BJ (cell line): ENCODE data around the gene AKAP11. TPM values are rescaled to one million over a fixed set of nuclear protein-coding genes. Genes with fewer than 3 reads are reported as not detected.

Experiments
- CTCF ChIA-PET: fragments of 350-600 bp; formaldehyde crosslinking; extraction: SDS; loops from one replicate; lab custom pipeline; 2021; ENCODE audit warnings: antibody characterized with exemption, inconsistent platforms; lab: Yijun Ruan, JAX
- POLR2A ChIA-PET: fragments of 300-600 bp; sonication (Branson Sonifier 250); formaldehyde crosslinking; extraction: SDS; loops from one replicate; lab custom pipeline; 2021; ENCODE audit warnings: antibody characterized with exemption; lab: Charles Lee
- DNase-seq: peaks from one replicate; pipeline ENCODE4 v3.0.0-alpha.2; 2011; ENCODE audit warnings: low read depth
- H3K27me3 ChIP-seq: 2 replicates; pipeline ENCODE4 v1.6.0; 2011; ENCODE audit warnings: low read length; ENCODE audit not compliant: control insufficient read depth, insufficient read depth
- H3K36me3 ChIP-seq: 2 replicates; pipeline ENCODE4 v1.5.1; 2011; ENCODE audit warnings: low read length; ENCODE audit not compliant: control insufficient read depth, insufficient read depth
- H3K4me3 ChIP-seq: 2 replicates; pipeline ENCODE4 v1.5.1; 2011; ENCODE audit warnings: low read depth, mild to moderate bottlenecking, control low read depth, low read length
- polyA plus RNA-seq: library from polyadenylated mRNA; depleted of rRNA; stranded (reverse); fragments of >200 nt; gene quantifications from 2 replicates; pipeline ENCODE4 v1.2.3, GENCODE V29; 2011
- TF ChIP-seq, protein P1 (sequence below): IDR thresholded peaks from 2 replicates; pipeline ENCODE4 v1.5.1; 2011; ENCODE audit warnings: low read depth, mild to moderate bottlenecking, control low read depth, inconsistent platforms, low read length, moderate library complexity; ENCODE audit not compliant: insufficient read depth

The AKAP11 gene
- polyA plus RNA-seq, 1 experiment: 9.3 TPM

DNA sequence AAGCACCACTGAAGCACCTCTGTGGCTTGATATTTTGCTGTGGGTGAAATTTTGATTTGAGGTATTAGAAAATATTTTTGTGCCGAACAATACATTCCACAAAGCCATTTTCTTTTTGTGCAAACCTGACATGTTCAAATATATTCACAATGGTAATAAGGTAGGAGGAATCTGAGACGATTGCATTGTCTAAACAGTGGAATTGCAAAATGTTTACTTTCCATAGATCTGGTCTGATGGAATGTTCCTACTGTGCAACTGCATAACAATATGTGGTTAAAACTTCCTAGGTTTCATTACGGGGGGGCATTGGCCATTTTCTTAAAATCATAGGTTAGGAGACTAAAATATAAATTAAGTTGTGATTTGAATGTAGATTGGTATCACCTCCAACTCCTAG lies 42.7 kb upstream of the AKAP11 start:
- H3K36me3 ChIP-seq: peaks cover 2% of the 10 kb centered on the region; the same call in 1 of the 2 replicates
- no peak overlapping the region for H3K4me3 ChIP-seq
- DNase-seq: no peak
- no peaks in the 10 kb centered on the region for H3K27me3 ChIP-seq
- CTCF ChIA-PET: no interaction called here
- POLR2A ChIA-PET: no interaction called here
- TF ChIP-seq, protein P1, sequence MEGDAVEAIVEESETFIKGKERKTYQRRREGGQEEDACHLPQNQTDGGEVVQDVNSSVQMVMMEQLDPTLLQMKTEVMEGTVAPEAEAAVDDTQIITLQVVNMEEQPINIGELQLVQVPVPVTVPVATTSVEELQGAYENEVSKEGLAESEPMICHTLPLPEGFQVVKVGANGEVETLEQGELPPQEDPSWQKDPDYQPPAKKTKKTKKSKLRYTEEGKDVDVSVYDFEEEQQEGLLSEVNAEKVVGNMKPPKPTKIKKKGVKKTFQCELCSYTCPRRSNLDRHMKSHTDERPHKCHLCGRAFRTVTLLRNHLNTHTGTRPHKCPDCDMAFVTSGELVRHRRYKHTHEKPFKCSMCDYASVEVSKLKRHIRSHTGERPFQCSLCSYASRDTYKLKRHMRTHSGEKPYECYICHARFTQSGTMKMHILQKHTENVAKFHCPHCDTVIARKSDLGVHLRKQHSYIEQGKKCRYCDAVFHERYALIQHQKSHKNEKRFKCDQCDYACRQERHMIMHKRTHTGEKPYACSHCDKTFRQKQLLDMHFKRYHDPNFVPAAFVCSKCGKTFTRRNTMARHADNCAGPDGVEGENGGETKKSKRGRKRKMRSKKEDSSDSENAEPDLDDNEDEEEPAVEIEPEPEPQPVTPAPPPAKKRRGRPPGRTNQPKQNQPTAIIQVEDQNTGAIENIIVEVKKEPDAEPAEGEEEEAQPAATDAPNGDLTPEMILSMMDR: no peak

DNA sequence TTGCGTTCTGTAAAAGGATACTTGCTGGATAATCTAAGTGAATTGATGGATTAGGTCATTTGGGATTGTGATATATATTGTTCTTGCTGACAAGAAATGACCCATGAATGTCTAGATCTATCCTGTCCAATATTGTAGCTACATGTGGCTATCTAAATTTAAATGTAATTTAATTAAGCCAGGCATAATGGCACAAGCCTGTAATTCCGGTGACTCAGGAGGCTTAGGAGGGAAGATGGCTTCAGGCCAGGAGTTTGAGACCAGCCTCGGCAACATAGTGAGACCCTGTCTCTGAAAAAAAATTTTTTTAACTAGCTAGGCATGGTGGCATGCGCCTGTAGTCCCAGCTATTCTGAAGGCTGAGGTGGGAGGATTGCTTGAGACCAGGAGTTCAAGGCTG lies 39.3 kb upstream of the AKAP11 start:
- no peak overlapping the region for H3K4me3 ChIP-seq
- TF ChIP-seq, protein P1: no peak
- CTCF ChIA-PET: no interaction called here
- H3K27me3 ChIP-seq: no peaks in the 10 kb centered on the region
- POLR2A ChIA-PET: no interaction called here
- no peak for DNase-seq
- peaks cover 2% of the 10 kb centered on the region; the same call in 1 of the 2 replicates for H3K36me3 ChIP-seq

DNA sequence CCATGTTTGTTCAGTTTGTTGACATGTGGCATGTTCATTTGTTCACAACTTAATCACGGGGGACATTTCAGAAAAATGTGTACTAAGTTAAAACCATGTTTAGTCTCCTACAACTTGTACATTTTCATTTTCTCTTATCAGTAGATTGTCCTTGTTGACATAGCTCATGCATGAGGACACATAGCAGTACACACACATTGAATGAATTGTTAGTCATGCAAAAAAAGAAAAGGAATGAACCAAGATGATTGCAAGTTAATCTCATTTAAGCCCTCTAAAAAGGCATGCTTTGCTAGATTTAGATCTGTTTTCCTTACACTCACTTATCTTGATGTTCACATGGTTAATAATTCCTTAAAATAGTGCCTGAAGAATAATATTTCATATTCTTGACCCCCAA lies 38.2 kb upstream of the AKAP11 start:
- TF ChIP-seq, protein P1: no peak
- no peak for DNase-seq
- POLR2A ChIA-PET: no interaction called here
- CTCF ChIA-PET: no interaction called here
- Histone ChIP-seq H3K4me3 (no peak overlapping the region), H3K36me3 (peaks cover 2% of the 10 kb centered on the region; the same call in 1 of the 2 replicates), H3K27me3 (no peaks in the 10 kb centered on the region)

DNA sequence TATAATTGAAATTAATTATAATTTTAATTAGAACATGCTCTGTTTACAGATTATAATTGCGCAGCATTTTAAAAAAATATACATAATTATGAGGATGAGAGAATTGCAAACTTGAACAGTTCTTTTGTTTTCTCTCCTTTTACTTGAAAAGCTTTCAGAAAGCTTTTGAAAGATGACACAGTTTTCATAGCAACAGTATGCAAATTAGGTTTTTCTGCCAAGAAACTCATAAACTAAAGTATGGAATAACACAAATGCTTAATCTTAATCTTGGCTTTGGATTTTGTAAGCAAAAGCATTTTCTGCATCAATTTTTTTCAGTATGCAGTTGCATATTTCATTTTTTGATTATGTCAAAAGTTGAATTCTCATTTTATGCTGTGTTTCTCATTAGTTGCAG lies 32.8 kb upstream of the AKAP11 start:
- ChIA-PET POLR2A (no interaction called here), CTCF (no interaction called here)
- Histone ChIP-seq H3K27me3 (no peaks in the 10 kb centered on the region), H3K4me3 (no peak overlapping the region), H3K36me3 (no peaks in the 10 kb centered on the region)
- no peak for DNase-seq
- TF ChIP-seq, protein P1: no peak

DNA sequence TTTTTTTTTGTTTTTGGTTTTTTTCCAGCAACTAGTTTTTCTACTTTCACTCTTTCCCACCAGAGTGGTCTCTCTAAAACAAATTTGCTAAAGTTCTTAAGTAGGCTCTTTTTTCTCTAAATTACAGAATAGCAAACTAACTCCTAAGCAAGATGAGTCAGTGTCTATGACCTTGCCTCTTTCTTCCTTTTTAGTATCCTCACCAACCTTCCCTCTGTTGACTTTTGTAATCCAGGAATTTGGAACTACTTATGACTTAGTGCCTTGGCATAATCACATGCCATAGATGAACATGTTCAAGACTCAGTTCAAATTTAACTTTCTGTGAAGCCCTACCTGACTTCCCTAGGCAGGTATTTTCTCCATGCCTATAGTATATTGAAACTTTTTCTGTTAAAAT lies 32.3 kb upstream of the AKAP11 start:
- H3K27me3 ChIP-seq: no peaks in the 10 kb centered on the region
- no peaks in the 10 kb centered on the region for H3K36me3 ChIP-seq
- ChIA-PET CTCF (no interaction called here), POLR2A (no interaction called here)
- H3K4me3 ChIP-seq: no peak overlapping the region
- TF ChIP-seq, protein P1: no peak
- DNase-seq: no peak
